ENCODE results near the gene SLC27A5. TPM values are rescaled to one million over a fixed set of nuclear protein-coding genes. Genes with fewer than 3 reads are reported as not detected.

Gene SLC27A5
- total and polyA plus RNA-seq, 2 donors (not counting 3 experiments of a cell fraction or from before 2014, with no cell fraction given) = 7.1 to 16.0 TPM

GRCh38 chr19:58551123-58551497, 39.3 kb upstream of the SLC27A5 start:
- peaks cover 2% of the 10 kb centered on the region for H4K20me1 ChIP-seq (replicated peaks; ENCODE audit: control insufficient read depth, extremely low read depth, insufficient read depth, low read length)
- POLR2A ChIA-PET = no interaction called here

More at GRCh38 chr19:58551123-58551497, 39.3 kb upstream of the SLC27A5 start:
- Histone ChIP-seq H3K27ac (ENCODE audit: insufficient read depth, low read depth, low read length) (no peak overlapping the region), H3K27me3 (ENCODE audit: control insufficient read depth in 2 of 2, insufficient read depth in 2 of 2, low read length in 2 of 2) (no peaks in the 10 kb centered on the region), H3K79me2 (ENCODE audit: control insufficient read depth, insufficient read depth, low read length) (peaks cover 36% of the 10 kb centered on the region), H3K36me3 (ENCODE audit: control insufficient read depth in 2 of 2, extremely low read depth in 1 of 2, insufficient read depth in 2 of 2, low read length in 2 of 2) (peaks cover 14 to 53% of the 10 kb centered on the region in 2 experiments), H3K4me2 (ENCODE audit: insufficient read depth, low read length) (no peak overlapping the region), H3K4me3 (replicated peaks in 1 of 3; ENCODE audit: insufficient read depth in 1 of 3, low read depth in 1 of 3, low read length in 3 of 3) (no peak overlapping the region), H3K4me1 (ENCODE audit: control insufficient read depth, extremely low read depth, insufficient read depth, low read length) (peaks cover 24% of the 10 kb centered on the region), H3K9ac (replicated peaks; ENCODE audit: extremely low read depth, insufficient read depth, low read length) (no peak overlapping the region), H3K9me1 (replicated peaks; ENCODE audit: control insufficient read depth, extremely low read depth, insufficient read depth, low read length) (no peaks in the 10 kb centered on the region), H2AFZ (ENCODE audit: low read depth, low read length) (no peak overlapping the region), H3K9me3 (replicated peaks; ENCODE audit: control insufficient read depth, insufficient read depth, low read length) (no peaks in the 10 kb centered on the region)
- DNase-seq (ENCODE audit: low read depth, low spot score) = no peak
- BruUV-seq (replicated peaks) = no TSS peak
- intact Hi-C loops (cut with micrococcal nuclease) (no loop called here), dilution Hi-C loops (cut with MboI; ENCODE audit: extremely low pct_ligation_motif_present, low sequenced_read_pairs) (no loop called here)
- CTCF ChIA-PET = interaction anchor here (1.4 to 1.7 kb wide), 2 partner anchors 31 to 37 kb away, joined by 5 to 6 read pairs; partner anchors contain the start of gene ZBTB45
- no peak for FAIRE-seq
- TF ChIP-seq GATA2 (IDR thresholded peaks at IDR 0.05; ENCODE audit: insufficient read depth, insufficient read length, low read depth, low read length) (no peak), EZH2 (IDR thresholded peaks at IDR 0.05; ENCODE audit: borderline replicate concordance, low read depth, low read length, severe bottlenecking) (no peak), FOS (IDR thresholded peaks at IDR 0.05; ENCODE audit: borderline replicate concordance, insufficient read depth, low read length) (no peak), JUN (IDR thresholded peaks at IDR 0.05; ENCODE audit: borderline replicate concordance, insufficient read depth, insufficient read length, low read depth) (no peak), POLR2A (IDR thresholded peaks at IDR 0.05; ENCODE audit: low read depth, low read length) (no peak), POLR2AphosphoS5 (IDR thresholded peaks at IDR 0.05; ENCODE audit: insufficient read depth, low read depth, low read length) (no peak), MAX (IDR thresholded peaks at IDR 0.05; ENCODE audit: insufficient read depth, insufficient read length) (no peak), MYC (IDR thresholded peaks at IDR 0.05; ENCODE audit: low read depth, low read length) (no peak), CTCF (IDR thresholded peaks at IDR 0.05; ENCODE audit: extremely low read depth in 1 of 2, insufficient read depth in 1 of 2, low read depth in 1 of 2, low read length in 2 of 2) (no peak)

Measured in endothelial cell of umbilical vein (primary cell).